HPDE6-E6E7 (cell line): ENCODE data around the gene CD33.
A peak's percentile ranks its signal among the peaks of the same experiment; 100 is the strongest.

Source experiments
- DNase-seq: peaks from one replicate; pipeline ENCODE4 v3.0.0; 2011; ENCODE audit warnings: missing footprints; ENCODE audit errors: extremely low spot score

The CD33 gene

DNA sequence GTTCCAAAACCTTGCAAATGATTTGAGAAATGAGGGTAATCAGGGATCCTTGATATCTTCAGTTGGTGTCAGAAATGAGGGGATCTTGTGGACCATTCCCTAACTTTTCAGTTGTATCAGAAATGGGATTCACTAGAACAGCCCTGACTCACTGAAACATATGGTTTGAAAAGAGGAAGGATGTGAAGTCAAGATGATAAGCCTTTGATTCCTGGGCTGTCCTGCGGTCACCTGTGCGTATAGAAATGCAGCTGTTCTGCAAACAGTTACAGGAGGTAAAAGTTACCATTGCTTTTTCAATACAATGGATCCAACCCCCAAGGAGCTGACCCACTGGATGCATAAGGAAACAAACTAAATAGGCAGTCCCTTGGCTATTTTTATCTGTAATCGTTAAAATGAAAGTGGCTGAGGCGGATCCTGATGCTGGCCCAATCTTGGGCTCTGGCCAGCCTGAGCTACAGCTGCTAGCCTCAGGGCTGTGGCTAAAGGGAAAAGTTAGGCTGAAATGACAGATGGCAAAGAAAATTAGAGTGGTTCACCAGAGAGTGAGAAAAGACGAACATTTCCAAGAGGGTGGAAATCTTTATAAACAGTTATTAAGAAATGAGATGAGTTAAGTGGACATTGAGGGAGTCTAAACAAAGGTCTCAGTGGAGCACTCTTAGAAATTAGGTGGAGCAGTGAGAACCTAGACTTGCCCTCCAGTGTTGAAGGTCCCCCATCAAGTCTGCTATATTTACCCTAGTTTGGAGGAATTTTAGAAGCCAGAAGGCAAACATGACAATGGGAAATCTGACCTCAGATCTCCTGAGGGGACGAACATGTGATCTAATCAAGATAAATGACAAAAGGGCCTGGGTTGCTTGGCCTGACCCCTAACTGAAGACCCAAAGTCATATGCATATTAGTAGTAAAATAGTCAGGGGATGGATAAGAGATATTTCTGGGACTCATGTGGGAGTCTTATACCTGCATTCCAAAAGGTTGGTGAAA is 33.6 kb downstream of the CD33 start:
- no peak for DNase-seq

DNA sequence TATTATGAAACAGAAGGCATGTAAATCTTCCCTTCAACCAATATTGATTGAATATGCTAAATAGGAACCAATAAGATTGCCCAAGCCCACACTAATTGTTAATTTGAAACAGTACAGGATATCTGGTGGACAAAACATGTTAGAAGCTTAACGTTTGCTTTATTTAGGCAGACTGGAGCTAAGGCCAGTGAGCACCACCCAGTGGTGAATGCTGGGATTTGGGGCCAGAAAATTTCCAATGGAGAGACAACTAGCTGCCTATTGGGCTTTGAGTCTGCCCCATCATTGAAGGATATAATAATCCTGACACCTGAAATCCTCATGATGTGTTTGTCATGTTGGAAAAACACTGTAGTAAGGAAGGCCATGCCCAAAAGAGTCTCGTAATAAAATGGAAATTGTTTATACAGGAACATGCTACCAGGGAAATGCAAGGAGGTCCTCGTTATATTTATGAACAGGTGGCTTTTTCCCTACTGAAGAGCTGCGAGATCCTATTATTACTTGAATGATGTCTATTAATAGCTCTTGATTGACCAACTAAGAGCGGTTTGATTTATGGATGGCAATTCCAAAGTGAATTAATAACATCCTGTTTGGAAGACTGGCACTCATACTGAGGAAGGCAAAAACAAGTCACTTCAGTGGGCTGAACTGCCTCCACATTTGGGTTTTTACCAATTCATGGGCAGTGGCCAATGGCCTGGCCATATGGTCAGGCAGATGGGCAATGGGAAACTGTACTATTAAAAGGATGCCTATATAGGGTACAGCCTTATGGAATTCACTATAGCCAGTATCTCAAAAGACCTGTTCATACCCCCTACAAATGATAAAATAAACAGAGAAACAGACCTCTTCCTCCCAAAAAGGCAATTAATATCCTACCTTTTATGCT is 34.7 kb downstream of the CD33 start:
- DNase-seq, result peak; percentile 15

DNA sequence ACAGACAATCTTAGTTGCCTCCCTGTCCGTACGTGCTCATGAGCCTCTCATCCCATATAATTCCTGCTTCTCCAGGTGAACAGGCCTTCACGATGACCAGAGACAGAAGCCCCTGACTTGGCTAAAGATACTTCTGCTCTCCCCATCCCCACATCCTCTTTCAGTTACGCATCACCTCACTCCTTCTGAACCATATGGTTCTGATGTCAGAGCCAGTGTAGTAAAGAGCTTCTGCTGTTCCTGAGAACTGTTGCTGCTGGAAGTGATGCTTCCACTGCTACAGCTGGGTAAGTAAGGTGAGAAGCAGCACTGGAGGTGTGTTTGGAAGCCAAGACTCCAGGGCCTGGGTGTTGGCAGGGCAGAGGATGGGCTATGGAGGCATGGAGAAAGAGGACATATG is 38.9 kb downstream of the CD33 start:
- no peak for DNase-seq

DNA sequence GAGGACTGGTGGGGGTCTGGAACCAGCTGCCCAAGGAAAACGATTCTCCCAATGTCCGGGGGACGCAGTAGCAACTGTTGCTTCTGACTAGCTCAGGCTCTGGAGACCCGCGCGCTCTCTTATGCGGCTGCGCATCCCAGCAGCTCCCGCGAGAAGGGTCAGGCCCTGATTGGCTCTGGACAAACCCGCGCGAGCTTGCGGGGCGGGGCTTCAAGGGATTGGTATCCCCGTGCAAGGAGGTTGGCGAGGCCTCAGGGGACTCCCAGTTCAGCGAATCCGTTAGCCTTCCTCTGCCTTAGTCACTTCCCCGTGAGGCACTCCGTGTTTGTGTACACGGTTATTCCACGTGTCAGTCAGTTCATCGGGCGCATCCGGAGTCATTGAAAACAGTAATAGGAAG is 46.2 kb downstream of the CD33 start:
- no peak for DNase-seq

DNA sequence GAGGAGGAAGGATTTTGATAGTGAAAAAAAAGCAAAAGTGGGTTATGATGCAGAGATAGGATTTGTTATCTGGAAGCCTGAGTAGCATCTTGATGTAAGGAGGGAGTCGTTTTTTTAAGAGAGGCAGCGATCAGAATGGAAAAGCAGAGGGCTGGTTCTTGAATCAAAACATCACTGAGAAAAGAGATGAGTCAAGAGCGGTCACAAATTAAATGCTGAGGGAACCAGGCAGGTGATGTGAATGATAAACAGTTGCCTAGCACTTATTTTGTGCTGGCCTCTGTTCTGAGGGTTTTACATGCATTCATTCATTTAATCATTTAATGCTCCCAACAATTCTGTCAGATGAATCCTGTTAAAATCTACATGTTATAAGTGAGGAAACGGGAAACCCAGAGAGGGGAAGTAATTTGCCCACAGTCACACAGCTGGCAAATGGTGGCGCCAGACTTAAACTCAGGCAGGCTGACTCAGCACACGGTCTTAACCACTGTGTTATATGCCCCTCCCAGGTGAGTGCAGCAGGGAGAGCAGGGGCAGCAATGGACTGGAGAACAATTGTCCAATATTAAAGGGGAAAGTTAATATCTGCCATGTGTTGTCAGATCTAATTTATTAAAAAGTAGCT is 47.4 kb downstream of the CD33 start:
- DNase-seq, result no peak

DNA sequence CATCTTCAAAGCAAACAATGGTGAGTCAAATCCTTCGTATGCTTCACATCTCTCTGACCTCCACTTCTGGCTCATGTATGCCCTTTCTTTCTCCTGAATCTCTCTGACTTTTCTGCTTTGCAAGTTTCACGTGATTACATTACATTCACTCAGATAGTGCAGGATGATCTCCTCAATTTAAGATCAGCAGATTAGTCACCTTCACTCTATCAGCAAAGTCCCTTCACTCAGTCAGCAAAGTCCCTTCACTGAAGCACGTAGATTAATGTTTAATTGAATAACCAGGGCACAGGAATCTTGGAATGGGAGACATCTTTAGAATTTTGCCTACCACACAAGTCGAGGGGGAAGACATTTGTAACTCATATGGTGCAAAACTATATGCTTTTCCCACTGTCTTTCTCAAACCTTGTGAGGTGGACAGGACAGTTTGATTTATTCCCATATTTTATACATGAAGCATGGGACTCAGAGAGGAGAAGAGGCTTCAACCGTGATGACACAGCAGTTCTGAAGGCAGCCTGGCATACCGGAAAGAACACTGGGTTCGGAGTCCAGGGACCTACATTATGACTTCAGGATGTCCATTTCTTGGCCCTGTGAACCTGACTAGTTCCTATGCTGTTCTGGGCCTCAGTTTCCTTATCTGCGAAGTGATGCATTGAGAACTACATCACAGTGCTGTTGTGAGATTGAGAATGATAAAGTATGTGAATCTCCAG is 49.3 kb downstream of the CD33 start:
- no peak for DNase-seq

DNA sequence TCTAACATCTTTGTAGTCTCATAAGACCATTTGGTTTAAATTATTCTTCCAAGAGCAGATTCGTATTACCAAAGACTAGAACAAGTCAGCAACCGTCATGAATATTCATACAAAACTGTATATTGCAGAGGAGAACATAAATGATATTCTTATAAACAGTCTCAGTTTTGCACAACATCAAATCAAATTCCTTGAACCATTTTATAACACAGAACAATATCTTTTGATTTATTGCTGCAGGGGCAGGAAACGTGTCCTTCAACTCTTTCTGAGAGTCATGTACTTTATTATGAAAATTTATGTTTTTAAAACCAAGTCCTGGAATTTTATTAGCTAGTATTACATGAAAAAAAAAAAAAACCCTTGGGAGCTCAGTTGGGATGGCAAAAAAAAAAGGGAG is 52.2 kb downstream of the CD33 start:
- no peak for DNase-seq

DNA sequence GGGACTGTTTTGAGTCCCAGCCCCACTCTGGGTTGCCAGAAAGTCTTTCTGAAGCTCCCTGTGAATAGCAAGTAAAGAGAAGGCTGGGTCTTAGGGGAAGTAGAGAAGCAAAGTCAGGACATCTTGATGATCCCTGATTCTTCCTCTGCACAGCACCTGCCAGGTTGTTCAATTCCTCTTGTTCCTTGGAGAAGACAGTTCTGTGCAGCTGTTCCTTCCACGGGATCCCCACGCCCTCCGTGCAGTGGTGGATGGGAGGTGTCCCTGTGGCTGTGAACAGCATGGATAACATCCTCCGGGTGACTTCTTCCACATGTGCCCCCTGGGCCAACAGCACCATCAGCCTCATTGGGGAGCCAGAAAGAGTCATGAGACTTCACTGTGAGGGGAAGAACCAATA is 57.5 kb downstream of the CD33 start:
- DNase-seq, result no peak

DNA sequence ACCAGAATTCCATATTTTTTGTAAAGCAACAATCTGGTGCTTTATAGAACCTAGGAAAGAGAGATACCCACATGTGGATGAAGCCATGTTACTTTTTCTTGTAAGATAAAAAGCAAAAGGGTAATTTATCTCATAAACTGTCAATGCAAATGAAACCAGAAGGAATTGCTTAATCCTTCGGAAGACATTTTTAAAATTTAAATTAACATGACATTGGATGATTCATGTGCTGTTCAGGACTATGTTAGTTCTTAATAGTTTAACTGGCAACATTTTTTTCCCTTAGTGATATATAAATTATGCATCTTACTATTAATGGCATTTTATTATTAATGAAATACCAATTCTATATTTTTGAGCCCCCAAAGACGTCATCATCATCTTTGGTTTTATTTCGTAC is 60.8 kb downstream of the CD33 start:
- no peak for DNase-seq
